IPS-20b (cell line): ENCODE data around the gene CD28.
"Not testable (repeated sequence)": the region's sequence is repeated elsewhere in the genome, so short reads cannot be mapped to it uniquely, and the experiment has no call there.

Source experiments
- H3K27ac ChIP-seq: one replicate; pipeline ENCODE4 v1.5.1; 2013; ENCODE audit warnings: low read length
- H3K27me3 ChIP-seq: 2 replicates; pipeline ENCODE4 v1.6.1; 2013; ENCODE audit warnings: mild to moderate bottlenecking, low read length, inconsistent platforms; ENCODE audit not compliant: insufficient read depth
- H3K36me3 ChIP-seq: 2 replicates; pipeline ENCODE4 v1.6.1; 2013; ENCODE audit warnings: low read depth, mild to moderate bottlenecking, inconsistent platforms, low read length, moderate library complexity; ENCODE audit not compliant: insufficient read depth
- H3K4me1 ChIP-seq: 2 replicates; pipeline ENCODE4 v1.6.1; 2013; ENCODE audit warnings: mild to moderate bottlenecking, control low read depth, inconsistent platforms, low read length, moderate library complexity; ENCODE audit not compliant: insufficient read depth
- H3K4me3 ChIP-seq: 2 replicates; pipeline ENCODE4 v1.5.1; 2013; ENCODE audit warnings: mild to moderate bottlenecking, low read length, inconsistent platforms
- H3K9ac ChIP-seq: 2 replicates; pipeline ENCODE4 v1.6.1; 2013; ENCODE audit warnings: low read depth, mild to moderate bottlenecking, inconsistent platforms, low read length, moderate library complexity
- H3K9me3 ChIP-seq: 2 replicates; pipeline ENCODE4 v1.6.1; 2013; ENCODE audit warnings: mild to moderate bottlenecking, low read depth, low read length, inconsistent platforms; ENCODE audit not compliant: insufficient read depth

Gene CD28

DNA sequence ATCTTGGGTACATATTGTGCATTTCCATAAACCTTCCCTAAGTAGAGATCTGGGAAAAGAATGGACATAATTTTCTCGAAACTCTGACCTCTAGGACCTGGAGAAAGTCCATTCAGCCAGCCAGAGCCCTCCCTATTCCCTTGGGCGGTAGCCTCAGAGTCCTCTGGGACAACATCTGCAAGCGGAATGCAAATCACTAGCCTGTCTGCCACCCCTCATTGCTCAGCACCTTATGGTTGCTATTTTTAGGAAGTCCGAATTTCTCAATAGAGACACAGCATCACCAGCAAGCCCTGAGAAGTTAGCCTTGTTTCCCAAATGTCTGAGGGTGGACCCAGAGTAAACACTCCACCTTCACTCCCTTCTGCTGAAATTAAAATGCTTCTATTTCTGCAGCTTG is 17.6 kb upstream of the CD28 start:
- no peak overlapping the region for H3K9ac ChIP-seq

GRCh38 chr2:203689426-203690116 is 16.9 kb upstream of the CD28 start:
- no peak overlapping the region for H3K4me3 ChIP-seq
- H3K9ac ChIP-seq: no peak overlapping the region
- no peaks in the 10 kb centered on the region for H3K27me3 ChIP-seq
- no peak overlapping the region for H3K27ac ChIP-seq
- no peaks in the 10 kb centered on the region for H3K4me1 ChIP-seq
- H3K36me3 ChIP-seq: no peaks in the 10 kb centered on the region
- no peaks in the 10 kb centered on the region for H3K9me3 ChIP-seq

More for the DNA sequence above, 17.6 kb upstream of the CD28 start:
- Histone ChIP-seq H3K27ac (no peak overlapping the region), H3K27me3 (no peaks in the 10 kb centered on the region), H3K4me3 (no peak overlapping the region), H3K4me1 (no peaks in the 10 kb centered on the region), H3K36me3 (no peaks in the 10 kb centered on the region), H3K9me3 (no peaks in the 10 kb centered on the region)

- Histone ChIP-seq H3K9ac (no peak overlapping the region), H3K4me1 (no peaks in the 10 kb centered on the region), H3K4me3 (no peak overlapping the region), H3K27ac (no peak overlapping the region), H3K36me3 (no peaks in the 10 kb centered on the region), H3K9me3 (no peaks in the 10 kb centered on the region), H3K27me3 (no peaks in the 10 kb centered on the region)
Measured at GRCh38 chr2:203690117-203690431, 16.4 kb upstream of the CD28 start.

GRCh38 chr2:203690441-203691047 is 15.9 kb upstream of the CD28 start:
- Histone ChIP-seq H3K9me3 (no peaks in the 10 kb centered on the region), H3K27ac (no peak overlapping the region), H3K36me3 (no peaks in the 10 kb centered on the region), H3K27me3 (no peaks in the 10 kb centered on the region), H3K9ac (no peak overlapping the region), H3K4me1 (no peaks in the 10 kb centered on the region), H3K4me3 (no peak overlapping the region)

- Histone ChIP-seq H3K4me3 (no peak overlapping the region), H3K27ac (no peak overlapping the region), H3K27me3 (no peaks in the 10 kb centered on the region), H3K4me1 (no peaks in the 10 kb centered on the region), H3K9me3 (no peaks in the 10 kb centered on the region), H3K36me3 (no peaks in the 10 kb centered on the region), H3K9ac (no peak overlapping the region)
Measured at GRCh38 chr2:203691149-203691548, 15.3 kb upstream of the CD28 start.

DNA sequence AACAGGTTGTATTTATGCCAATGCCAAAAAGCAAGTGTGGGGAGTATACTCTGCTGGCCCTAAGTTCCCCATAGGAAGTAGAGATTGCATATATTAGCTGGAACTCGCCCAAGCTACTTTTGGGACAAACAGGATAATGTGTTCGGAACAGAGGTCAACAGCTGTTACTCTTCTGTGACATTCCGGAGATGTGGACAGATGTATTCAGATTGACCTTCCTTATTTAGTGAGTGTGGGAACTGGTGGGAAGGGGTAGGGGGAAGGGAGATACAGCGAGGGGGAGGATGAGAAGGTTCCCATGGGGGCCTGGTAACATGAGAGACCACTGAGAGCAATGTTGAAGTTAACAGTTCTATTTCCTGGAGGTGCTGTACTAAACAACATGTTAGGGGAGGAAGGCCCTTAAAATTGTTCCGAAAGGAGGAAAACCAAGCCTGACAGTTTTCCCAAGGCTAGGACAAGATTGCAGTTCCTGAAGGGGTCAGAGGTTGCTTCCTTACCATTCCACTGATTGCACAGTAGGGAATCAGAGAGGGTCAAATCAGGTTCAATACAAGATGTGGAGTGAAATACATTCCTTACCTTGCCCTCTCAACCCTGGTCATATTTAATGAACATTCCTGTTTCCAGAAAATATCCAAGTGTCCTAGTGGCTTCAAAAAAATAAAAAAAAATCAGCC is 14.3 kb upstream of the CD28 start:
- H3K27ac ChIP-seq: no peak overlapping the region
- H3K4me1 ChIP-seq: no peaks in the 10 kb centered on the region
- no peaks in the 10 kb centered on the region for H3K36me3 ChIP-seq
- no peak overlapping the region for H3K9ac ChIP-seq
- H3K4me3 ChIP-seq: no peak overlapping the region
- H3K27me3 ChIP-seq: no peaks in the 10 kb centered on the region
- no peaks in the 10 kb centered on the region for H3K9me3 ChIP-seq

DNA sequence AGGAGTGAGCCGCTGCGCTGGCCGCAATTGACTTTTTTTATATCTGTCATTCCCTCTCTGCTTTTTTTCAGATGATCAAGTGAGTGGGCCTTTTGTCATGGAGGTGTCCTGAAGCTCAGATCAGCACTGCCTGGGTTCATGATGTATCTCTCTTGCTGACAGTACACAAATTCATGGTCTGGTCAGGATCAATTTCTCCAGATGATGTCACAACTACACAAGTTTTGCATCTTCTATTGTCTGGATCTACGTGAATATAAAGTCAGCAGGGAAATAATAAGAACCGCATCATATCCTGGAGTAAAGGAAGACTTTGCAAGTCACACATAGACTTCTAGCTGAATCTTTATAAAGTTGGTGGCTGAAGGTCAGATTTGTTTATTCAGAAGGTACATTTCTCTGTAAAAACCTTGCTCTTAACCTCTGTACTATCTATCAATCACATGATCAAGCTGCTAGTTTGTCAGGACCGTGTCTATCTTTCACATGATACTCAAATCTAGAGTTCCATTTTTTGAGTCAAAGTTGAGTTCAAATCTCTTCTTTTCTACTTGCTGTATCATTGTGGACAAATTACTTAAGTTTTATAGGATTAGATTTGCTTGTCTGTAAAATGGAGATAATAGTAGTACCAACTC is 13.1 kb upstream of the CD28 start:
- Histone ChIP-seq H3K27ac (no peak overlapping the region), H3K36me3 (no peaks in the 10 kb centered on the region), H3K9me3 (no peaks in the 10 kb centered on the region), H3K27me3 (no peaks in the 10 kb centered on the region), H3K4me1 (no peaks in the 10 kb centered on the region), H3K9ac (no peak overlapping the region), H3K4me3 (no peak overlapping the region)

GRCh38 chr2:203694191-203694590 is 12.2 kb upstream of the CD28 start:
- no peak overlapping the region for H3K27ac ChIP-seq
- no peak overlapping the region for H3K4me3 ChIP-seq
- H3K27me3 ChIP-seq: no peaks in the 10 kb centered on the region
- no peaks in the 10 kb centered on the region for H3K36me3 ChIP-seq
- H3K9me3 ChIP-seq: no peaks in the 10 kb centered on the region
- H3K9ac ChIP-seq: no peak overlapping the region
- no peaks in the 10 kb centered on the region for H3K4me1 ChIP-seq

DNA sequence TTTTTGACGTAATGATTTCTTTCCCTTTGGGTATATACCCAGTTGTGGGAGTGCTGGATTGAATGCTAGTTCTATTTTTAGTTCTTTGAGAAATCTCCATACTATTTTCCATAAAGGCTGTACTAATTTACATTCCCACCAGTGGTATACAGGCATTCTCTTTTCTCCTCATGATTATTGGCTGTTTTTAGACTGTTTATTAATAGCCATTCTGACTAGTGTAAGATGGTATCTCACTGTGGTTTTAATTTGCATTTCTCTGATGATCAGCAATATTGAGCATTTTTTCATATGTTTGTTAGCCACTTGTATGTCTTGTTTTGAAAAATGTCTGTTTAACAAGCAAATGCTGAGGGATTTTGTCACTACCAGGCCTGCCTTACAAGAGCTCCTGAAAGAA is 9.2 kb upstream of the CD28 start:
- H3K9ac ChIP-seq: no peak overlapping the region
- H3K4me1 ChIP-seq: no peaks in the 10 kb centered on the region
- H3K9me3 ChIP-seq: no peaks in the 10 kb centered on the region
- H3K27ac ChIP-seq: no peak overlapping the region
- H3K27me3 ChIP-seq: no peaks in the 10 kb centered on the region
- H3K36me3 ChIP-seq: no peaks in the 10 kb centered on the region
- H3K4me3 ChIP-seq: no peak overlapping the region

GRCh38 chr2:203697763-203698162 is 8.7 kb upstream of the CD28 start:
- not testable (repeated sequence) for H3K36me3 ChIP-seq, H3K4me3 ChIP-seq, H3K27ac ChIP-seq, H3K4me1 ChIP-seq, H3K27me3 ChIP-seq, H3K9ac ChIP-seq, H3K9me3 ChIP-seq

GRCh38 chr2:203698410-203698809 is 8.0 kb upstream of the CD28 start:
- H3K9ac ChIP-seq, H3K27me3 ChIP-seq, H3K27ac ChIP-seq, H3K4me1 ChIP-seq, H3K4me3 ChIP-seq, H3K36me3 ChIP-seq, H3K9me3 ChIP-seq: not testable (repeated sequence)

DNA sequence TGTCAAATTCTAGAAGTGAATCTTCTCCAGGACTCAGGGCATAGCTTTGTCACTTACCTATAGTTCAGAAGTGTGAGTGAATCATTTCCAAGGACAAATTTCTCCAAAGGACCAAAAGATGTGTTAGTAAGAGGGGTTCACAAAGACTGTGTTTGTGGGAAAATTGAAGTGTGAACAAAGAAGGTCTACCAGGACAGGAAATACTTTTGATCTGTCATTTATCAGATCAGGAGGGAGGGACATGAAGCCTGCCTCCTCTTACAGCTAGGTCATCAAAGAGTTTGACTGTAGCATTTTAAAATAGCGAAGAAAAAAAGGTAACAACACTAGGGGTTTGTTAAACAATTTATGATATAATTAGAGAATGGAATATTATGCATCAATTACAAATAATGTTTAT is 2.0 kb upstream of the CD28 start:
- Histone ChIP-seq H3K4me1 (no peaks in the 10 kb centered on the region), H3K4me3 (no peak overlapping the region), H3K27me3 (no peaks in the 10 kb centered on the region), H3K9ac (no peak overlapping the region), H3K9me3 (no peaks in the 10 kb centered on the region), H3K36me3 (no peaks in the 10 kb centered on the region), H3K27ac (no peak overlapping the region)
